ENCODE data around the gene TMEM184C.

The TMEM184C gene

GRCh38 chr4:147643616-147644015, 26.4 kb downstream of the TMEM184C start:
- Histone ChIP-seq H3K4me3 (ENCODE audit: low read length, poor library complexity, severe bottlenecking) (no peak overlapping the region), H3F3A (ENCODE audit: low read depth) (no peaks in the 10 kb centered on the region; the same call in 1 of the 2 replicates), H3K9ac (ENCODE audit: low read depth, low read length, poor library complexity, severe bottlenecking) (no peak overlapping the region), H3K9me2 (replicated peaks; ENCODE audit: low read depth, low read length) (no peaks in the 10 kb centered on the region), H3K9me3 (ENCODE audit: insufficient read depth, low read depth, low read length) (0 out of 2 replicates have a peak, but pooled peaks cover 3% of the 10 kb centered on the region), H3K27me3 (ENCODE audit: insufficient read depth, low read length, poor library complexity, severe bottlenecking) (no peaks in the 10 kb centered on the region), H3K79me2 (ENCODE audit: insufficient read depth, low read length) (peaks cover 17% of the 10 kb centered on the region; the same call in 1 of the 2 replicates), H2AFZ (ENCODE audit: low read length) (no peak overlapping the region), H4K20me1 (ENCODE audit: insufficient read depth, low read length, poor library complexity, severe bottlenecking) (no peaks in the 10 kb centered on the region), H3K36me3 (ENCODE audit: insufficient read depth, low read length) (peaks cover 45% of the 10 kb centered on the region; the same call in 1 of the 2 replicates), H3K4me2 (ENCODE audit: low read depth, low read length, poor library complexity, severe bottlenecking) (no peak overlapping the region), H3K4me1 (ENCODE audit: insufficient read depth, low read length, poor library complexity, severe bottlenecking) (no peaks in the 10 kb centered on the region)
- TF ChIP-seq, protein P1, sequence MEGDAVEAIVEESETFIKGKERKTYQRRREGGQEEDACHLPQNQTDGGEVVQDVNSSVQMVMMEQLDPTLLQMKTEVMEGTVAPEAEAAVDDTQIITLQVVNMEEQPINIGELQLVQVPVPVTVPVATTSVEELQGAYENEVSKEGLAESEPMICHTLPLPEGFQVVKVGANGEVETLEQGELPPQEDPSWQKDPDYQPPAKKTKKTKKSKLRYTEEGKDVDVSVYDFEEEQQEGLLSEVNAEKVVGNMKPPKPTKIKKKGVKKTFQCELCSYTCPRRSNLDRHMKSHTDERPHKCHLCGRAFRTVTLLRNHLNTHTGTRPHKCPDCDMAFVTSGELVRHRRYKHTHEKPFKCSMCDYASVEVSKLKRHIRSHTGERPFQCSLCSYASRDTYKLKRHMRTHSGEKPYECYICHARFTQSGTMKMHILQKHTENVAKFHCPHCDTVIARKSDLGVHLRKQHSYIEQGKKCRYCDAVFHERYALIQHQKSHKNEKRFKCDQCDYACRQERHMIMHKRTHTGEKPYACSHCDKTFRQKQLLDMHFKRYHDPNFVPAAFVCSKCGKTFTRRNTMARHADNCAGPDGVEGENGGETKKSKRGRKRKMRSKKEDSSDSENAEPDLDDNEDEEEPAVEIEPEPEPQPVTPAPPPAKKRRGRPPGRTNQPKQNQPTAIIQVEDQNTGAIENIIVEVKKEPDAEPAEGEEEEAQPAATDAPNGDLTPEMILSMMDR (conservative IDR thresholded peaks at IDR 0.05; ENCODE audit: low read length) = no peak
- no peak for TF ChIP-seq EZH2phosphoT487 (IDR thresholded peaks at IDR 0.05; ENCODE audit: borderline replicate concordance)

GRCh38 chr4:147644471-147644870, 27.3 kb downstream of the TMEM184C start:
- Histone ChIP-seq H3K4me2 (ENCODE audit: low read depth, low read length, poor library complexity, severe bottlenecking) (no peak overlapping the region), H3K79me2 (ENCODE audit: insufficient read depth, low read length) (peaks cover 17% of the 10 kb centered on the region; the same call in 1 of the 2 replicates), H3K9ac (ENCODE audit: low read depth, low read length, poor library complexity, severe bottlenecking) (no peak overlapping the region), H3K27me3 (ENCODE audit: insufficient read depth, low read length, poor library complexity, severe bottlenecking) (no peaks in the 10 kb centered on the region), H3K9me3 (ENCODE audit: insufficient read depth, low read depth, low read length) (0 out of 2 replicates have a peak, but pooled peaks cover 3% of the 10 kb centered on the region), H4K20me1 (ENCODE audit: insufficient read depth, low read length, poor library complexity, severe bottlenecking) (no peaks in the 10 kb centered on the region), H3K36me3 (ENCODE audit: insufficient read depth, low read length) (peaks cover 43% of the 10 kb centered on the region; the same call in 1 of the 2 replicates), H3F3A (ENCODE audit: low read depth) (no peaks in the 10 kb centered on the region), H2AFZ (ENCODE audit: low read length) (no peak overlapping the region), H3K4me1 (ENCODE audit: insufficient read depth, low read length, poor library complexity, severe bottlenecking) (no peaks in the 10 kb centered on the region), H3K4me3 (ENCODE audit: low read length, poor library complexity, severe bottlenecking) (no peak overlapping the region), H3K9me2 (replicated peaks; ENCODE audit: low read depth, low read length) (no peaks in the 10 kb centered on the region)
- TF ChIP-seq, protein P1 (conservative IDR thresholded peaks at IDR 0.05; ENCODE audit: low read length) = no peak
- TF ChIP-seq EZH2phosphoT487 (IDR thresholded peaks at IDR 0.05; ENCODE audit: borderline replicate concordance) = no peak

- no peaks in the 10 kb centered on the region for H3K4me1 ChIP-seq (ENCODE audit: insufficient read depth, low read length, poor library complexity, severe bottlenecking)
- peaks cover 17% of the 10 kb centered on the region; the same call in 1 of the 2 replicates for H3K79me2 ChIP-seq (ENCODE audit: insufficient read depth, low read length)
- H3K36me3 ChIP-seq (ENCODE audit: insufficient read depth, low read length) = peaks cover 43% of the 10 kb centered on the region; the same call in 1 of the 2 replicates
- no peaks in the 10 kb centered on the region for H3K27me3 ChIP-seq (ENCODE audit: insufficient read depth, low read length, poor library complexity, severe bottlenecking)
- H3K9me3 ChIP-seq (ENCODE audit: insufficient read depth, low read depth, low read length) = 0 out of 2 replicates have a peak, but pooled peaks cover 3% of the 10 kb centered on the region
- no peaks in the 10 kb centered on the region for H4K20me1 ChIP-seq (ENCODE audit: insufficient read depth, low read length, poor library complexity, severe bottlenecking)
- H3F3A ChIP-seq (ENCODE audit: low read depth) = no peaks in the 10 kb centered on the region
- H3K9ac ChIP-seq (ENCODE audit: low read depth, low read length, poor library complexity, severe bottlenecking) = no peak overlapping the region
- no peaks in the 10 kb centered on the region for H3K9me2 ChIP-seq (replicated peaks; ENCODE audit: low read depth, low read length)
- no peak overlapping the region for H2AFZ ChIP-seq (ENCODE audit: low read length)
- TF ChIP-seq, protein P1 (conservative IDR thresholded peaks at IDR 0.05; ENCODE audit: low read length) = no peak
- no peak for TF ChIP-seq EZH2phosphoT487 (IDR thresholded peaks at IDR 0.05; ENCODE audit: borderline replicate concordance)
- no peak overlapping the region for H3K4me2 ChIP-seq (ENCODE audit: low read depth, low read length, poor library complexity, severe bottlenecking)
- no peak overlapping the region for H3K4me3 ChIP-seq (ENCODE audit: low read length, poor library complexity, severe bottlenecking)
These were observed 27.9 kb downstream of the TMEM184C start for GRCh38 chr4:147645099-147645498.

Measured in Loucy (cell line).